Lower leg skin (tissue), 3 donors: ENCODE results near the gene COMMD7.

Experiments used
- POLR2A ChIP-seq, 2 donors: fragments of 450-650 bp; IDR thresholded peaks; one replicate each; pipeline ENCODE4 v1.6.1; 2016 to 2017; ENCODE audit warnings: antibody characterized with exemption in 2 of 2, mild to moderate bottlenecking in 1 of 2, moderate library complexity in 1 of 2
- TF ChIP-seq, protein P1 (sequence below), 3 donors: fragments of 450-650 bp; IDR thresholded peaks; one replicate each; pipeline ENCODE4 v1.5.1; 2016; ENCODE audit warnings: antibody characterized with exemption in 3 of 3, mild to moderate bottlenecking in 3 of 3, moderate library complexity in 2 of 3

DNA sequence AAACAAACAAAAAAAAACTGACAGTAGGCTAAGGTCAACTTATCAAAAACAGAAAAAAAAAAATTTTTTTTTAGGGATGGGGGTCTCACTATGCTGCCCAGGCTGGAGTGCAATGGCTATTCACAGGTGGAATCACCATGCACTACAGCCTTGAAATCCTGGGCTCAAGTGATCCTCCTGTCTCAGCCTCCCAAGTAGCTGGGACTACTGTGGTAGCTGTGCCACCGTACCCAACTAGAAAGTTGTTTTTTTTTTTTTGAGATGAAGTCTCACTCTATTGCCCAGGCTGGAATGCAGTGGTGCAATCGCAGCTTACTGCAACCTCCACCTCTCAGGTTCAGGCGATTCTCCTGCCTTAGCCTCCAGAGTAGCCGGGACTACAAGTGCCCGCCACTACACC, 2.1 kb downstream of the COMMD7 start:
- TF ChIP-seq POLR2A (IDR thresholded peaks at IDR 0.05) = no peak
- TF ChIP-seq, protein P1, sequence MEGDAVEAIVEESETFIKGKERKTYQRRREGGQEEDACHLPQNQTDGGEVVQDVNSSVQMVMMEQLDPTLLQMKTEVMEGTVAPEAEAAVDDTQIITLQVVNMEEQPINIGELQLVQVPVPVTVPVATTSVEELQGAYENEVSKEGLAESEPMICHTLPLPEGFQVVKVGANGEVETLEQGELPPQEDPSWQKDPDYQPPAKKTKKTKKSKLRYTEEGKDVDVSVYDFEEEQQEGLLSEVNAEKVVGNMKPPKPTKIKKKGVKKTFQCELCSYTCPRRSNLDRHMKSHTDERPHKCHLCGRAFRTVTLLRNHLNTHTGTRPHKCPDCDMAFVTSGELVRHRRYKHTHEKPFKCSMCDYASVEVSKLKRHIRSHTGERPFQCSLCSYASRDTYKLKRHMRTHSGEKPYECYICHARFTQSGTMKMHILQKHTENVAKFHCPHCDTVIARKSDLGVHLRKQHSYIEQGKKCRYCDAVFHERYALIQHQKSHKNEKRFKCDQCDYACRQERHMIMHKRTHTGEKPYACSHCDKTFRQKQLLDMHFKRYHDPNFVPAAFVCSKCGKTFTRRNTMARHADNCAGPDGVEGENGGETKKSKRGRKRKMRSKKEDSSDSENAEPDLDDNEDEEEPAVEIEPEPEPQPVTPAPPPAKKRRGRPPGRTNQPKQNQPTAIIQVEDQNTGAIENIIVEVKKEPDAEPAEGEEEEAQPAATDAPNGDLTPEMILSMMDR (IDR thresholded peaks at IDR 0.05) = no peak
